Mesenchymal stem cell (in vitro differentiated cells and primary cell): ENCODE data around the gene CHGA.

Experiments
- DNase-seq: peaks from one replicate; pipeline ENCODE4 v3.0.0-alpha.2; 2013
- H2AFZ ChIP-seq: one replicate; pipeline ENCODE4 v1.6.1; 2013; ENCODE audit warnings: low read depth, mild to moderate bottlenecking, control low read depth, inconsistent platforms, low read length, moderate library complexity
- H2AK5ac ChIP-seq: 2 replicates; pipeline ENCODE4 v1.6.1; 2013; ENCODE audit warnings: low read length, moderate library complexity, mild to moderate bottlenecking, inconsistent platforms; ENCODE audit not compliant: severe bottlenecking
- H2BK120ac ChIP-seq: one replicate; pipeline ENCODE4 v1.6.1; 2013; ENCODE audit warnings: low read depth, mild to moderate bottlenecking, inconsistent platforms, low read length, moderate library complexity
- H2BK12ac ChIP-seq, 2 experiments: one replicate each; pipeline ENCODE4 v1.6.1; 2013; ENCODE audit warnings: inconsistent platforms in 2 of 2, low read length in 2 of 2, mild to moderate bottlenecking in 2 of 2, moderate library complexity in 2 of 2, control low read depth in 1 of 2
- H2BK15ac ChIP-seq: one replicate; pipeline ENCODE4 v1.6.1; 2013; ENCODE audit warnings: mild to moderate bottlenecking, low read depth, inconsistent platforms; ENCODE audit not compliant: poor library complexity, severe bottlenecking
- H2BK5ac ChIP-seq: 2 replicates; pipeline ENCODE4 v1.6.1; 2013; ENCODE audit warnings: low read depth, mild to moderate bottlenecking, low read length, control low read depth, inconsistent platforms; ENCODE audit not compliant: poor library complexity, severe bottlenecking
- H3K14ac ChIP-seq, 2 experiments: one replicate each; pipeline ENCODE4 v1.6.1; 2013; ENCODE audit warnings: inconsistent platforms in 2 of 2, low read length in 2 of 2, control low read depth in 1 of 2, mild to moderate bottlenecking in 1 of 2, moderate library complexity in 1 of 2
- H3K18ac ChIP-seq, 2 experiments: one replicate each; pipeline ENCODE4 v1.6.1; 2013; ENCODE audit warnings: inconsistent platforms in 2 of 2, low read length in 2 of 2, control low read depth in 1 of 2, low read depth in 1 of 2, mild to moderate bottlenecking in 1 of 2
- H3K23ac ChIP-seq, 2 experiments: one replicate each; pipeline ENCODE4 v1.6.1; 2013; ENCODE audit warnings: inconsistent platforms in 2 of 2, low read length in 2 of 2, mild to moderate bottlenecking in 2 of 2, moderate library complexity in 2 of 2, control low read depth in 1 of 2
- H3K27ac ChIP-seq: 2 replicates; pipeline ENCODE4 v1.5.1; 2013; ENCODE audit warnings: mild to moderate bottlenecking, moderate library complexity, low read length, control low read depth, inconsistent platforms; ENCODE audit not compliant: poor library complexity, severe bottlenecking
- H3K27me3 ChIP-seq, 2 experiments: 2 replicates each; pipeline versions ENCODE4 v1.6.1 to v1.7.0; 2013; ENCODE audit warnings: low read length in 2 of 2, mild to moderate bottlenecking in 2 of 2, moderate library complexity in 2 of 2, control low read depth in 1 of 2, inconsistent platforms in 1 of 2; ENCODE audit not compliant: control insufficient read depth in 1 of 2, insufficient read depth in 1 of 2
- H3K36me3 ChIP-seq, 2 experiments: 2 replicates each; pipeline versions ENCODE4 v1.6.1 to v1.7.0; 2013; ENCODE audit warnings: low read length in 2 of 2, control low read depth in 1 of 2, inconsistent platforms in 1 of 2, low read depth in 1 of 2, mild to moderate bottlenecking in 1 of 2; ENCODE audit not compliant: insufficient read depth in 2 of 2, control insufficient read depth in 1 of 2
- H3K4ac ChIP-seq, 2 experiments: one replicate each; pipeline ENCODE4 v1.6.1; 2013; ENCODE audit warnings: inconsistent platforms in 2 of 2, low read length in 2 of 2, mild to moderate bottlenecking in 2 of 2, moderate library complexity in 2 of 2, control low read depth in 1 of 2, low read depth in 1 of 2
- H3K4me1 ChIP-seq: 2 replicates; pipeline ENCODE4 v1.6.1; 2013; ENCODE audit warnings: low read depth, low read length, control low read depth; ENCODE audit not compliant: control insufficient read depth, insufficient read depth
- H3K4me2 ChIP-seq: 2 replicates; pipeline ENCODE4 v1.6.1; 2013; ENCODE audit warnings: low read length, mild to moderate bottlenecking, inconsistent platforms; ENCODE audit not compliant: poor library complexity, severe bottlenecking
- H3K4me3 ChIP-seq, 2 experiments: 2 replicates each; pipeline versions ENCODE4 v1.5.1 to v1.7.0; 2013; ENCODE audit warnings: low read length in 2 of 2, mild to moderate bottlenecking in 2 of 2, control low read depth in 1 of 2, low read depth in 1 of 2; ENCODE audit not compliant: insufficient read depth in 1 of 2
- H3K79me1 ChIP-seq: replicated peaks from 2 replicates; pipeline ENCODE4 v1.6.1; 2013; ENCODE audit warnings: mild to moderate bottlenecking, control low read depth, low read length, inconsistent platforms; ENCODE audit not compliant: poor library complexity, severe bottlenecking
- H3K9ac ChIP-seq: 2 replicates; pipeline ENCODE4 v1.7.0; 2013; ENCODE audit warnings: mild to moderate bottlenecking, low read length, moderate library complexity
- H3K9me3 ChIP-seq: 2 replicates; pipeline ENCODE4 v1.7.0; 2013; ENCODE audit warnings: mild to moderate bottlenecking, low read length; ENCODE audit not compliant: control insufficient read depth
- H4K8ac ChIP-seq: one replicate; pipeline ENCODE4 v1.6.1; 2013; ENCODE audit warnings: inconsistent platforms, mild to moderate bottlenecking, low read length, moderate library complexity
- H4K91ac ChIP-seq: one replicate; pipeline ENCODE4 v1.6.1; 2013; ENCODE audit warnings: mild to moderate bottlenecking, low read length, inconsistent platforms
- WGBS: methylation state at CpG from one replicate; pipeline ENCODE4 v1.1.7; 2013; ENCODE audit warnings: mixed read lengths; 5-methylcytosine and 5-hydroxymethylcytosine counted together

The CHGA gene

GRCh38 chr14:92907316-92907911 lies 15.5 kb upstream of the CHGA start:
- Histone ChIP-seq H3K27me3 (peaks cover 23 to 54% of the 10 kb centered on the region in 2 experiments), H3K4me1 (no peaks in the 10 kb centered on the region), H3K4me2 (no peak overlapping the region), H4K91ac (no peak overlapping the region), H3K36me3 (no peaks in the 10 kb centered on the region), H3K18ac (no peak overlapping the region), H3K79me1 (no peaks in the 10 kb centered on the region), H2AFZ (no peak overlapping the region), H2BK12ac (no peak overlapping the region), H3K14ac (no peak overlapping the region), H2BK5ac (no peak overlapping the region), H3K9me3 (no peaks in the 10 kb centered on the region), H3K23ac (no peak overlapping the region), H2BK15ac (no peak overlapping the region), H3K9ac (no peak overlapping the region), H3K27ac (no peak overlapping the region), H4K8ac (no peak overlapping the region), H2BK120ac (no peak overlapping the region), H2AK5ac (no peak overlapping the region), H3K4me3 (no peak overlapping the region), H3K4ac (no peak overlapping the region)
- no peak for DNase-seq
- 100% methylated on average over 3 of the region's 6 CpGs for WGBS

- Histone ChIP-seq H2BK12ac (no peak overlapping the region), H2BK5ac (no peak overlapping the region), H3K4me3 (no peak overlapping the region), H3K18ac (no peak overlapping the region), H3K4ac (no peak overlapping the region), H3K27me3 (peaks cover 22 to 55% of the 10 kb centered on the region in 2 experiments), H3K9me3 (no peaks in the 10 kb centered on the region), H2AK5ac (no peak overlapping the region), H2BK15ac (no peak overlapping the region), H3K4me1 (no peaks in the 10 kb centered on the region), H2BK120ac (no peak overlapping the region), H4K91ac (no peak overlapping the region), H2AFZ (no peak overlapping the region), H4K8ac (no peak overlapping the region), H3K14ac (no peak overlapping the region), H3K4me2 (no peak overlapping the region), H3K27ac (no peak overlapping the region), H3K36me3 (no peaks in the 10 kb centered on the region), H3K9ac (no peak overlapping the region), H3K79me1 (no peaks in the 10 kb centered on the region), H3K23ac (no peak overlapping the region)
- peak; percentile 5 for DNase-seq
- WGBS, result 6% methylated on average over 7 of the region's 7 CpGs
Observed at GRCh38 chr14:92914087-92914656, 8.8 kb upstream of the CHGA start.

DNA sequence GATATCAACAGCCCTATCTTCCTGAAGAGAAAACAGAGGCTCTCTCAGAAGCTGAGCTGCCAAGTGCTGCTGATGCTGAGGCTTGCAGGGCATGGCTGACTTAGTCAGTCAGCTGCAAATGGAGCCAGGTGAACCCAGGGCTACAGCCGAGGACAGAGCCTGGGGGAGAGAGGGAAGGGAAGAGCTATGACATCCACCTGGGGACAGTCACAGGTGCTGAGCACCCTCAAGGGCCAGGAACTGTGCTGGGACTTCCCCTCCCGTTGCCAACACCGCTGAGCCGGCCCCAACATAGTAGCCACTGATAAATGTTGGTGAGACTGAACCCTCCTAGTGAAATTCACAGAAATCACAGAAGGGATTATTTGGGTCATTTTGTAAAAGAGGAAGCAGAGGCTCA lies 6.7 kb upstream of the CHGA start:
- no peaks in the 10 kb centered on the region for H3K36me3 ChIP-seq
- 77% methylated on average over 4 of the region's 4 CpGs for WGBS

DNA sequence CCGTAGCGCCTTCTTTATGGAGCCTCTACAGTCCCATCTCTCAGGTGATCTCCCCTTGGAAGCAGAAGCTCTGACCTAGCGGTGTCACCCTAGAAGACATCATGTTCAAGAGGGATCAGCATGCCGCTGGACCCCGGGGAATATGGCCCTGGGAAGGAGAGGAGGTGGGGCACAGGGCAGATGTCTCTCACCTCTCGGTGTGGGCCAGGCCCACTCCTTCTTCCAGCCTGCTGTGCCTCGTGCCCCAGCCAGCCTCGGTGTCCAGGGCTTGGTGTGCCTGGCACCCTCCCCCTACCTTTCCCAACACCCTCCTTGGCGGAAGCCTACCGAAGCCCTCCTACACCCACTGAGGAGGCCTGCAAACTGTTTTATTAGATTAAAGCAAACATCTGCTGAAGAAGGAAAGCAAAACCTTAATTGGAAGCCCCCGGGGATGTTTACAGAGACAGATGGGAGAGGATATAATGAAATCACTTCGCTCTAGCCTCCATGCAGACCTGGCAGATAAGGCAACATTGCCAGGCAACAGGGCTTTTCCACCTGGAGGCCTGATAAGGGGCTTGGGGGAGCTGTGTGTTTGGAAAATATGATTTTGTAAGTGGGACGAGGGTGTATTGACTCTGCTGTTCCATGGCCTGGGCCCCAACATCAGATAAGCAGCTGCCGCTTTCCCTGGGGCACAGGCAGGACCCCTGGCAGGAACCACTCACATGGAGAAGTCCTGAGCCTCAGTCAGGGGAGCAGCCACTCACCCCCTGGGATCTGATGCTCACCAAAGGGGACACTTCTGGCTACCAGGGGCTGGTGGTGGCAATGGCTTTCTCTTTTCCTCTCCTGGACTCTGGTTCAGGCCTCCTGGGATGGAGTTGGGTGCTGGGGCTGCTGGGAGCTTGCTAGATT lies 5.7 kb upstream of the CHGA start:
- Histone ChIP-seq H2BK15ac (no peak overlapping the region), H3K4ac (no peak overlapping the region), H3K27me3 (peaks cover 46 to 78% of the 10 kb centered on the region in 2 experiments), H2BK5ac (no peak overlapping the region), H3K27ac (no peak overlapping the region), H3K23ac (no peak overlapping the region), H4K91ac (no peak overlapping the region), H3K9me3 (peaks cover 2% of the 10 kb centered on the region), H3K14ac (no peak overlapping the region), H4K8ac (no peak overlapping the region), H3K4me2 (no peak overlapping the region), H2BK120ac (no peak overlapping the region), H3K18ac (no peak overlapping the region), H2AK5ac (no peak overlapping the region), H3K4me3 (no peak overlapping the region), H2BK12ac (no peak overlapping the region), H3K9ac (no peak overlapping the region), H3K4me1 (no peaks in the 10 kb centered on the region), H3K79me1 (no peaks in the 10 kb centered on the region), H3K36me3 (no peaks in the 10 kb centered on the region), H2AFZ (no peak overlapping the region)
- WGBS, result 78% methylated on average over 14 of the region's 14 CpGs
- no peak for DNase-seq

More for the DNA sequence above, 6.7 kb upstream of the CHGA start:
- Histone ChIP-seq H3K18ac (no peak overlapping the region), H3K4me2 (no peak overlapping the region), H3K27ac (no peak overlapping the region), H3K27me3 (peaks cover 37 to 69% of the 10 kb centered on the region in 2 experiments), H2BK12ac (no peak overlapping the region), H2AK5ac (no peak overlapping the region), H3K4ac (no peak overlapping the region), H3K9ac (no peak overlapping the region), H2BK15ac (no peak overlapping the region), H3K14ac (no peak overlapping the region), H2BK5ac (no peak overlapping the region), H4K91ac (no peak overlapping the region), H4K8ac (no peak overlapping the region), H3K23ac (no peak overlapping the region), H3K9me3 (peaks cover 2% of the 10 kb centered on the region), H3K79me1 (no peaks in the 10 kb centered on the region), H3K4me1 (no peaks in the 10 kb centered on the region), H2AFZ (no peak overlapping the region), H2BK120ac (no peak overlapping the region), H3K4me3 (no peak overlapping the region)
- DNase-seq, result no peak
